Activated T-cell treated with anti-CD3 and anti-CD28 coated beads, Interleukin-2, amount 50 U/mL, for 48 hours (primary cell): ENCODE measurements around the gene GATA2.

ENCODE experiments used
- DNase-seq, 2 experiments: peaks; one replicate each; pipeline ENCODE4 v3.0.0-alpha.2; 2020

Gene GATA2

DNA sequence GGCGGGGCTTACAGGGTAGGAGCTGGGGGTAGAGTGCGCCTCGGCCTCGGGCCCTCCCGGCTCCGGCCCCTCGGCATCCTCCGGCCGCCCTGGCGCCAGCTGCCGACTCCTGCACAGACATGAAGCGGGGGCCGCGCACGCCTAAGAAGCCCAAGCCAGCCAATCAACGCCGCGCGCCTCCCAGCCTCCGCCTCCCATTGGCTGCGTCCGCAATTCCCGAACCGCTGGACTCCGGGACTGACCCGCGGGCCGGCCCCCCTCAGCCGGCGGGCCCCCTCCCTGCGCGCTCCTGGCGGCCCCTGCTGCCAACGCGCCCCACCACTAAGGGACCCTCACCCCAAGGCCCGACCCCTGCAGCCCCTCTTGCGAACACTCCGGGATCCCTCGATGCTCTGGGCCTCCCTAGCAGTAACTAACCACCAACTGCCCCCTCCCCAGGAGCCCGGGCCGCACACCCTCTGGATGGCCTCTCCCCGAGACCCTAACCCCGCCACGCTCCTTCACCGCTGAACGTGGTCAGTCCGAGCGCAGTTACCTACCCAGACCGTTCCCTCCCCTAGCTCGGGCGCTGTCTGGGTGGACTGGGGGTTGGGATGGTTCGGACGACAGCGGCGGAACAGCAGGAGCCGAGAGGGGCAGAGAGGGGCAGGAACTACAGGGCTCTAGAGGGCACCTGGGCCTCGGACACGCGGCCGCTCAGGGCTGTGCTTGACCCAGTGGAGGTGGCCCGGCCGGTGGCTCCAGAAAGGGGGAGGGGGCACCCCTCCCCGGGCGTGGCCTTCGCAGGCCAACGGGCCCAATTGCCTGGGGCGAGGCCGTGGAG, 5.0 kb downstream of the GATA2 start:
- DNase-seq, result peak; percentile 58 to 65

DNA sequence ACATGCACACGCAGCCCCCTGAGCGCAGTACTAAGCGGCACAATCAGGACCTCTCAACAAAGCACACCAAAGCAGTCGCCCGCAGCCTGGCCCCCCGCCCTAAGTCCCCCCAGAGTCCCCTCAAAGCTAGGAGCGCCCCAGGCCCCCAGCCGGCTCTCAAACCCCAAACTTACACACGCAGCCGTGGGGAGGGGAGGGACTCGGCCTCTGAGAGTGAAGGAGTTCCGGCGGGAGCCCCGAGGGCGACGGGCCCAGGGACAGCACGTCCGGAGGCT, 5.5 kb downstream of the GATA2 start:
- DNase-seq, result no peak

DNA sequence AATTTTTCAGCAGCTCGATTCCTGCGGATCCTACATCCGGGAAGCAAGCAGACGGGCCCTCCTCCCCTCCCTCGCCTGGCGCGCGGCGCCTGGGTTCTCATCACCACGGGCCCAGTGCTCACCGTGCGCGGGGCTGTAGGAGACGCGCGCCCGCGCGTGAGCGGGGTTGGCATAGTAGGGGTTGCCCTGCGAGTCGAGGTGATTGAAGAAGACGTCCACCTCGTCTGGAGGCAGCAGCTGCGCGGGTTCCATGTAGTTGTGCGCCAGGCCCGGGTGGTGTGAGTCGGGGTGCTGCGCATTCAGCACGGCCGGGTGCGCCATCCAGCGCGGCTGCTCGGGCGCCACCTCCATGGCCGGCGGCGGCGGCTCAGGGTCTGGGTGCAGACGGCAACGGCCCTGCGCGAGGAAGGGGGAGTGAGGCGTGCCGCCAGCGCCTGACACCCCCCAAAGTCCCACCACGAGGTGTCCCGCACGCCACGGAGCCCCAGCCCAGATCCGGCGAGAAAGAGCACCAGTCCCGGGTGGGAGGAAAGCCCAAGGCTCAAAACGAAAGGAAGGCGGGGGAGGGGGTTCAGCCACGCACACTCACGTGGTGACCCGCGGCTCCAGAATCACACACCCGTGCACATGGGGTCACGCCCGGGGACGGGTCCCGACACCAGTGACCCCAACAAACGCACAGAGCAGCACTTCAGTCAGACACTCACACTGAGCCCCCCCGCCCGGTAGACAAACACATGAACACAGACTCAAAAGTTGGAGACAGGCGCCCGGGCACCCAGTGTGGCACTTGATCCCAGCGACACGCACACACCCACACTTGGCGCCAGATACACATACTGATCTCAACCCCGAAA, 6.1 kb downstream of the GATA2 start:
- peak; percentile 46 to 56 for DNase-seq

DNA sequence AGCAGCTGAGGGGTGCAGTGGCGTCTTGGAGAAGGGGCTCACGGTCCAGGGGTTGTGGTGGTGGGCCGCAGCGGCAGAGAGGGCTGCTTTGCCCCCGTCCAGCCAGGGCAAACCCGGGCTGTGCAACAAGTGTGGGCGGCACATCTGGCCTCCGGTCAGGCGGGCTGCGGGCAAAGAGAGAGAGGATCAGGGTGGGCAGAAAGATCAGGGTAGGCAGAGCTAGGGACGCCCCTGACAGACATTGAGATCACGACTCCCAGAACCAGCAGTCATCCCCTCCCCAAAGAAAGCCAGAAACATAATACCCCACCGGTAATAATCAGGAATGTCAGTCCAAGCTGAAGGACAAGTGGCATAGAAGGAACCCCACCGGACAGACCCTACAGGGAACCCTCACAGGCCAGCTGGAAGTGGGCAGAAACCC, 6.8 kb downstream of the GATA2 start:
- no peak for DNase-seq

DNA sequence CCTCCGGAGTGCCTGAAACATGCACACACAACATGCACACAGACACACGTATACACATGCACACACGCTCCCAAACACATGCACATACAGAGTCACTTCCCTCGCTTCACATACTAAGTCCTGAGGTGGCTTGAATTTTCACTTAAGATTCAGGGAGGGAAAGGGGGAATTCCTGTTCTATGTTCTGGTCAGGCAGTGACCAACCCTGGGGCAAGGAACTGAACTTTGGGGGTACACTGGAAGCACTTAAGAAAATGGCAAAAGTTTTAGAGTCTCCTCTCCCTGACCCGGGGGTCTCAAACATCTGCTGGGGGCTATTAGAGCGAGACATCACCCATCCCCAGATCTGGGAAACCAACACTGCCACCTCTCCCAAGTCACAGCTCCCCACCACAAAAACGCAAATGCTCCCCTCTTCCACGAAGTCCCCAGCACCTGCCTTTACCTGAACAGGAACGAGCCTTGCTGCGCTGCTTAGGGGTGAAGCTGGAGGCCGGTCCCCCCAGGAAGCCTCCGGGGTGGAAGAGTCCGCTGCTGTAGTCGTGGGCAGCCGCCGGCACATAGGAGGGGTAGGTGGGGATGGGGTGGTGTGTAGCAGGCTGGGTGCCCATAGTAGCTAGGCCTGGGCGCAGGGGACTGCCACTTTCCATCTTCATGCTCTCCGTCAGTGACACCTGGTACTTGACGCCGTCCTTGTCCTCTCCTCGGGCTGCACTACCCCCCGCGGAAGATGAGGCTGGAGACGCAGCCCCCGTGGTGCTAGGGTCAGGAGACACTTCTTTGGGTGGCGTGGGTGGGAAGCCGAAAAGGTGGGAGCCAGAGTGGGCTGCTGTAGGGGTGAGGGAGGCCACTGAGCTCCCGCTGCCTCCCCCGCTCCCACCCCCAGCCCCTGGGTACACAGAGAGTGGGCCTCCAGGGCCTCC, 7.5 kb downstream of the GATA2 start:
- no peak for DNase-seq

DNA sequence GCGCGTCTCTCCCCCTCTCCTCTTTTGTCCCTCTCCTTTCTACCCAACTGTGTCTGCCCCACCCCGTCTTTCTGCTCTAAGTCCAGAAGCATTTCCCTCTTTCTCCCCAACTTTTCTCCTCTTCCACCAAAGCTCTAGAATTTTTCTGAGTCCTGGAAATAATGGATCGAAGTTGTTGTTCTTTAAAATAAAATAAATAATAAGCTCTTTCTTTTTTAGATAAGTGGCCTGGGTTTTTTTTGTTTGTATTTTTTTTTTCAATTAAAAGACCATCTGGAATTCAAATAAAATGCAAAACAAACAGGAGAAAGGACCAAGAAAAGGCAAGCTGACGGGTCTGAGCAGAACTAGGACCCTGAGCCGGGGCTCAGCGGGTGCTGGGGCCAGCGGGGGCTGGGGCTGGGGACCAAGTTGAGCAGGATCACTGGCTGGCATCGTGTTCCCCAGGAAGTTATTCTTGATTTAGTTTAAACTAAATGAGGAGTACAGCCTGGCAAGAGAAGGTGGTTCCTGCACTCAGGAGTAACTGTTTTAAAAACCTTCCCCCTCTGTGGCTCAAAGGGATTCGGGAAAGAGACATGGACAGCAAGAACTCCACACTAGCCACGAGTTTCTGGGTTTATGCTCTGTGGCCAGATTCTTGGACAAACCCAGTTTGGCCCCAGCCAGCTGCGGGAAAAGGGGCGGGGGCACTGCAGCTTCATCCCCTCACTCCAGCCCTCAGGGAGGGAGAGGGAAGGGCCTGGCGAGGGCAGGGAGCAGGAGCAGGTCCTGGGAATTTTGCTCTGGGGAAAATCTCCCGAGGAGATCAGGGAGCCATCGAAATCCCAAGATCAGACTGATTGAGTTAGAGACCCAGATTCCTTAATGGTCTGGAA, 8.4 kb downstream of the GATA2 start:
- DNase-seq, result no peak

DNA sequence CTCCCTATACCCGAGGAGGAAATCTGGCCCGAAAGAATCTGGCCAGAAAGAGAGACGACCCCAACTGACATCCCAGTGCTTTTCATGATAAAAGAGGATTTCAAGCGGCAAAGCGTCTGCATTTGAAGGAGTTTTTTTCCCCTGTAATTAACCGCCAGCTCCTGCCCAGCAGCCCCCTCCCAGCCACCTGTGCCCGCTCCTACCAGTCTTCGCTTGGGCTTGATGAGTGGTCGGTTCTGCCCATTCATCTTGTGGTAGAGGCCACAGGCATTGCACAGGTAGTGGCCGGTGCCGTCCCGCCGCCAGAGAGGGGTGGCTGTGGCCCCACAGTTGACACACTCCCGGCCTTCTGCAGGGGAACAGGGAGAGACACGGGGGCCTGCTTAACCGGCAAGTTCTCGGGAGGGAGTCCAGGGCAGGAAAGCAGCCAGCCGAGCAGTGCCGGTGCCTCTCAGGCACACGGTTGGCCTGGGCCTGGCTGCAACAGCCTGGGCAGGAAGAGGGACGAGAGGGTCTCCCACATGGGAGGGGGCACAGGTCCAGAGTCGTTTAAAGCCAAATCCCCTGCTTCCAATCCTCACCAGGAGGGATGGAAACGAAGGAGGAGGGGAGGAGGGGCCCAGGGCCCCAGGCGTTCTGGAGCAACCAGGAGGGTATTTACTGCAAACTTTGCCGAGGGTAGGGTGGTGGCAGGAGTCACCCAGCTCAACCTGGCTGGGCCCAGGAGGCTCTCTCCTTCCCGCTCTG, 9.2 kb downstream of the GATA2 start:
- DNase-seq, result no peak

DNA sequence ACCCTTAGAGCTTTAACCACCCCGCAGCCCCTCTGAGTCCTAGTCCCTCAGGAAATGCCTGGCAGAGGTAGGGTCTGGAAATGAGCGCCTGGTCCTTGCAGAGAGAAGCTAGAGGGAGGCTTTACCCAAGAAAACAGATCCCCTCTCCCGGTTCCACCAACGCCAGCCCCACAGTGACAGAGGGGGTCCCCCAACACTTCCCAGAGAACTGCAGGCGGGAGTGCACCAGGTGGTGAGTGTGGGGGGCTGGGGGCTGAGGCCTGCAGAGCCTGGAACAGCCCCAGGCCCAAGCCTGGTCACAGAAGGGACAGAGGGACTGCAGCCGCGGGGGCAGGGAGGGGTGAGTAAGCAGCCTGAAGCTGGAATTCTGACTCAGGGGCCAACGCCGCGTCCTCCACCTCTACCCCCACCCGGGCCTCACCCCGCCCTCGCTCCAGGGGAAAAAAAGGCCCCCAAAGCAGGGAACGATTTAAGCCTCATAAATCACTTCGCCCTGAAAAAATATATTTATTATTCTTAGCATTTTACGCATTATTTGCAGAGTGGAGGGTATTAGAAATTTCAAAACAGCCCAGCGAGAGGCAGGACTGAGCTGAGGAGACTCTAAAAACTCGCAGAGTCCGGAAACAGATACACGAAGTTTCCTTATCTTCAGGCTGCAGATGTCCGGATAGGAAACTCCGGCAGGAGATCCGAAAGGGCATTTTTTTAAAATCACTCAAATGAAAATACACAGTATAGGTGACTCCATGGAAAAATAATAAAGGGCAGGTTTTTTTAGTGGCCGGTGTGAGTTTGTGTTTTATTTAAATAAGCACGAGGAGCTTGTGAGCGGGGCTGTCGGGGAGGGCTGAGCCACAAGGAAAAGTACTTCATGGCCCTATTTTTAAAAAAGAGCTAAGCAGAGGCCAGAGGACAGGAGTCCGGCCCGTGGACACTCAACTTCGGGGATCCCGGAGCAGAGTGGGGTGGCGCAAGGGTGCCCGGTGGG, 10.0 kb downstream of the GATA2 start:
- no peak for DNase-seq

DNA sequence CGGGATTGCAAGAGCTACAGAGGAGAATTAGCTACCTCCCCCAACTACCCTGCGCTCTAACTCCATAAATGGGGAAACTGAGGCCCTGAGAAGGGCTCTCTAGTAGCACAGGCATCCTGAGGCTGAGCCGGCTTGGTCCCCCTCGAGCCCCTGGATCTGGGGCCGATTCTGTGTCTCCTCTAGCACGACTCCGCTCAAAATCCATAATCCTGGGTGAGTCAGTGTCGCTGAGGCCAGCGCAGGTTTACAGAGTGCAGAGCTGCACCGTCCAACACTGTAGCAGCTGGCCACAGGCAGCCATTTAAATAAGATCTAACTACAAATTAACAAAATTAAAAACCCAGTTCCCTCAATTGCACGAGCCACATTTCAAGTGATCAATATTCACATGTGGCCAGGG, 10.8 kb downstream of the GATA2 start:
- no peak for DNase-seq

DNA sequence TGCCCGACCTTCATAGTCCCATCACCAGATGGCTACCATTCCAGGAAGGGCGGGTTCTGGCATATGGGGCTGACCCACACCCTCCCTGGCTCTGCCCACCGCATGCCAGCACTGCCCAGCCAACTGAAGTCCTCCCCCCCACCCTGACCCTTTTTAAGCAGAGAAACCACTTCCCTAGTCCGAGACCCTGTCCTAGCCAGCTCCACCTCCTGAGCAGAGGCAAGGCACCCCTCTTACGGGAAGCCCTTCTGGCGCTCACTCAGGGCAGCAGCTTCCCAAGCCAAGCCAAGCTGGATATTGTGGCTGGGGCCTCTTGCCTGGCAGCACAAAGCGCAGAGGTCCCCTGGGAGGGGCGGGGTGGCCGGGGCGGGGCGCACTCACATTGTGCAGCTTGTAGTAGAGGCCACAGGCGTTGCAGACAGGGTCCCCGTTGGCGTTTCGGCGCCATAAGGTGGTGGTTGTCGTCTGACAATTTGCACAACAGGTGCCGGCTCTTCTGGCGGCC, 11.5 kb downstream of the GATA2 start:
- no peak for DNase-seq

DNA sequence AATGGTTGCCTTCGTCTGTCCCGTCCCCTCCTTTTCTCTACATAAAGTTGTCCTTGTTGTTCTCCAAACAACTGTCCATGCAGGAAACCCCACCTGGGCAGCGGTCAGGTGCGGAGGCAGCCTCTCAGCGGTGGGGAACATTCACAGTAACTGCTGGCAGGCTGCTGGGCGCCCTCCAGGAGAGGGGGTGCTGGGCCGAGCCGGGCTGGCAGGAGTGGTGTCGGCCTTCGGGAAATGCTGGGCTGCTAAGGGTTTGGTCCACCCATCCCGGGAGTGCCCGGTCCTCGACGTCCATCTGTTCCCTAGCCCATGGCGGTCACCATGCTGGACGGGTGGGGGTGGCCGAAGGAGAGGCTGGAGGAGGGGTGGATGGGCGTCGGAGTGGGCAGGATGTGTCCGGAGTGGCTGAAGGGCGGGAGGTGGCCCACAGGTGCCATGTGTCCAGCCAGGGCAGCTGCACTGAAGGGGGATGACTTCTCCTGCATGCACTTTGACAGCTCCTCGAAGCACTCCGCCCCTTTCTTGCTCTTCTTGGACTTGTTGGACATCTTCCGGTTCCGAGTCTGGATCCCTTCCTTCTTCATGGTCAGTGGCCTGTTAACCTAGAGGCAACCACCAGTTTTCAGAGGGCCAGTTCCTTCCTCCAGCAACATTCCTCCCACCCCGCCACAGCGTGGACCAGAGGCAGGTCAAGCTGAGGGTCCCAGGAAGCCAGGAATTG, 12.1 kb downstream of the GATA2 start:
- no peak for DNase-seq

DNA sequence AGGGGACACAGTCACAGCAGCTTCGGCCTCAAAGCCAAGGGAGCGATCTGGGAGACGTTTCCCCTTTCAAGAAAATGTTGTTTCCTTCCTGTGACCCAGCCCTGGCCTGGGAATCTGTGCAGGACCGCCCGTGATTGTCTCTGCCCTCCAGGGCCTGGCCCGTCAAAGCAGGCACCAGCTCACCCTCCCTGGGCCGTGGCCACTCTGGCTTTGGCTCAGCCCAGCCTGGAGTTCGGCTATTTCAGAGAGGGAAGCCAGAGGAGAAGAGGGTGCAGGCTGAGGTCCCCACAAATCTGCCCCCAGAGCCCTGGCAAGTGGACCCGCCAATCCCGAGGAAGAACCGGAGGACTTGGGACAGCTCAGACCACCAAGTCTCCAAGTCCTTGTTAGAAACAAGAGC, 12.7 kb downstream of the GATA2 start:
- no peak for DNase-seq

DNA sequence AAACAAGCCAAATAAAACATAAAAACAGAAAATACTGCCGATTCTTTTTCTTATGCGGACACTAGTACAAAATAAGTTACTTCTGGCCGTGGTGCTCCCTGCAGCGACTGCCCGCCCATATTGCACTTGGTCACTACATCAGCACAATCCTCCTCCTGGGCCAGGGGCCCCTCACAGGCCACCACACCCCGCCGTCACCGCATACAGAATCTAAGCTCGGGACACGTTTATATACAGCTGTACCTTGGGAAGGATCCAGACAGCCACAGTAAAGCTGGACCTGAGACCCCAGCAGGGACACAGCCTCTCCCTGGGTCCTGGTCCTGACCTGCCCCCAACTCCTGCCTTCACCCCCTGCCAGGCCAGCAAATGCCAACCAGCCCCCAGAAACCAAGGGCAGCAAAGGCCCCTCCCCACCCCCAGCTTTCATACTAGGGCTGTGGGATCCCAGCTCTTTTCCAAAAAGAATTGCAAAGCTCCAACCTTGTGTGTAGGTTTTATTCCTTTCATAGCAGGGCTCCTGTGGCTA, 13.4 kb downstream of the GATA2 start:
- DNase-seq, result no peak

DNA sequence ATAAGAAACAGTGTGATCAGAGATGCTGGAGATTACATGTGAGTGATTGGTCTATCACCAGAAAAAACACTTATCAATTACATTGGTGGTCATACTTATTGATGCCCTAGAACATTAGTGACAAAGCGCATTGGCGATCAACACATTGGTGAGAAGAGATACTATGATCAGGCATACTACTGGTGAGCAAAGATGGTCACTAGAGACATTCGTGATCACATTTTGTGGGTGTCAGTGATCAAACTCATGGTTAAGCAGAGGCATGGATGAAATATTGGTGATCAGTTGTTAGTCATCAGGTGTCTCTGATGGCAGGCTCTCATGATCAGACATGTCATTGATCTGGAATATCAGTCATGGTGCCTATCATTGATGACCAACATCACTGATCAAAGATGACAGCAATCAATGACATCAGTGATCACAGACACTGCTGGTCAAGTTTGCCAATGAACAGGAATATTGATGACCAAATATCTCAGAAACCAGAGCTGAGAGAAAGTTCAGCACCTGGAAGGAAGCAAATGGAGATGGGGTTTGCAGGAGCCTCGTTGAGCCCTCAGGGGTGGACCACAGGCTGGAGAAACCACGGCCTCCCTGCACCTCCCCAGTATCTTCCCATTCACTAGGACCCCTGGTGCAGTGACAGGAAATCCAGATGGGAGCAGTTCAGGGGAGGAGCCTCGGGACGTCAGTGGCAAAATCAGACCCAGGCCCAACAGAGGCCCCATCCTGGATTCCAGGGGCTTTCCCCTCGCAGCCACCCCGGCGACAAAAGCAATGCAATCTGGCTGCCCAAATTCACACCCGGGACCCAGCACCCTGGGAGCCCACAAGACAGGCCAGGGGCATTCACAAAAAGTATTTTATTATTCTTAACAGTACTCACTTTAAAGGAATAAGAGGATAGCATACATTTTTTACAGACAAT, 14.2 kb downstream of the GATA2 start:
- no peak for DNase-seq

DNA sequence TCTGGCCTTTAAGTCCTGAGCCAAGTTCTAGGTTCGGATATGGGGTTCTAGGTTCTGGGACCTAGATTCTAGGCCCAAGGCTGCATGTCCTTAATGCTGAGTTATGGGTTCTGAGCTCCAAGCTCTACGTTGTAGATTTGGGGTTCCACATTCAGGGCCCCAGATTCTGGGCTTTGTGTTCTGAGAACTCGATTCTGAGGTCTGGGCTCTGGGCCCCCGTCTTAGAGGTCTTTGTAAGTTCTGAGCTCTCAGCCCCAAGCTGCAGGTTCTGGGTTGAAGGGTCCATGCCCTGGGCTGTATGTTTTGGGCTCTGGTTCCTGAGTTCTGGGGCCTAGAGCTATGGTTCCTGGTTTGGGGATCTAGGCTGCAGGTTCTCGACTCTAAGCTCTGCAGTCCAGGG, 16.3 kb downstream of the GATA2 start:
- no peak for DNase-seq

DNA sequence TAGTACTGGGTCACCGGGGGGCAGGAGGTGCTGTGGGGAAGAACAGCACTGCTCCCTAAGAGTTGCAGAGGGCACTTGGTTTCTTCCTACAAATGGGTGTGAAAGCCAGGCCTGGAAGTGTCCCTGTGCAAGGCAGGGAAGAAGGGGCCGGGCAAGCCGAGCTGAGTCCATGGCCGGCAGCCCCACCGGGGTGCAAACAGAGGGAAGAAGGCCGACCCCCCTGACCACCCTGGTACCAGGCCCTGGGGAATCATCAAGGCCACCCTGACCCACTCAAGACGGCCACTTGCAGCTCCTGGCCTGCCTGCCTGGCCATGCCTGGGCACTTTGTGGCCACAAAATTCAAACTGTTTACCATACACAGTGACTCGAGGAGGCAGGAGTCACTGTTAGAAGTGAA, 17.6 kb downstream of the GATA2 start:
- DNase-seq, result no peak

DNA sequence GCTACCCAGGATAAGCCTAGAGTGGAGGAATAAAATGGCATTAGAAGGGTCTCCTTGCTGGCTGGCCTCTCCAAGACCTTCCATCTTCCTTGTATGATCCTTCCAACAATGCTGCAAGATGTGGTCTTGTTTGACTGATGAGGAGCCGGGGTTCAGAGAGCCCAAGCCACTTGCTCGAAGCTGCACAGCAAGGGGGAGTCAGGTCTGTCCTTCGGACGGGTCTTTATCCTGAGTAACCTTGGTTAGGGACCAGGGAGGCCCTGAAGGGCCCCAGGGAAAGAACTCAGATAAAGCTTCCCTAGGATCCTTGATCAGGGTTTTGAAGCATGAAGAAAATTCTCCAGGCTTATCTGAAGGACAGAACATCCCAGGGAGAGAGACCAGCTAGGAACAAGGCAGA, 19.3 kb downstream of the GATA2 start:
- no peak for DNase-seq

DNA sequence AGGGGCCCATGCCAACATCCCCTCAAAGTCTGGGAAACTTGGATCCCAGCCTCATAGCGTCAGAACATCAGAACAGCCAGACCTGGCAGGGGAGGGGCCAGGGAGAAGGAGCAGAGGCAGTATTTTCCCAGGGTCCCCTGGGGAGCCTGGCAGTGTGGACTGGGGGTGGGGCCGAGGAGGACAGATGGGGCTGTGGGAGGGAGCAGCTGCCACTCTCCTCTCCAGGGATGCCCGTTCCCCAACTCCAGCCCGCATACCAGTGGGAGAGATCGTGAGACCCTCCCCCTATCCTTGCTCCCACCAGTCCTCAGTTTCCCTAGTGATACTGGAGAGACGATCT, 19.9 kb downstream of the GATA2 start:
- no peak for DNase-seq
